Progenitor cell of endocrine pancreas (in vitro differentiated cells): ENCODE results near the gene SLC1A4. TPM values are rescaled to one million over a fixed set of nuclear protein-coding genes. Genes with fewer than 3 reads are reported as not detected.

Experiments used
- DNase-seq: peaks from one replicate; pipeline ENCODE4 v3.0.0; 2021; ENCODE audit warnings: low spot score; ENCODE audit not compliant: unreplicated experiment
- H3K27ac Mint-ChIP-seq: 2 replicates; pipeline ENCODE4 v1.8.0; 2021; ENCODE audit warnings: mild to moderate bottlenecking, moderate library complexity, mixed read lengths
- H3K27me3 Mint-ChIP-seq: 2 replicates; pipeline ENCODE4 v1.8.0; 2021; ENCODE audit warnings: mixed read lengths
- H3K36me3 Mint-ChIP-seq: 2 replicates; pipeline ENCODE4 v1.8.0; 2022; ENCODE audit warnings: mixed read lengths; ENCODE audit not compliant: insufficient read depth
- H3K4me1 Mint-ChIP-seq: 2 replicates; pipeline ENCODE4 v1.8.0; 2021; ENCODE audit warnings: low read depth, mixed read lengths
- H3K4me3 Mint-ChIP-seq: 2 replicates; pipeline ENCODE4 v1.8.0; 2021; ENCODE audit warnings: low read depth, mild to moderate bottlenecking, moderate library complexity, mixed read lengths
- H3K9me3 Mint-ChIP-seq: 2 replicates; pipeline ENCODE4 v1.8.0; 2021; ENCODE audit warnings: low read depth, mixed read lengths
- CTCF ChIP-seq: fragments of 200-600 bp; sonication (generic); IDR thresholded peaks from one replicate; pipeline ENCODE4 v1.5.0; 2021; ENCODE audit warnings: antibody characterized with exemption, mild to moderate bottlenecking; ENCODE audit not compliant: unreplicated experiment
- total RNA-seq: library from RNA; stranded (reverse); gene quantifications from 2 replicates; pipeline ENCODE4 v1.2.1, GENCODE V29; 2021

Gene SLC1A4
- total RNA-seq, 1 donor from 2014 or later = 12.5 TPM

- H3K4me1 Mint-ChIP-seq = peaks cover 23% of the 10 kb centered on the region
- H3K9me3 Mint-ChIP-seq = peaks cover 4% of the 10 kb centered on the region
- peak within 1 kb of the TSS; percentile 94 for H3K4me3 Mint-ChIP-seq
- H3K27ac Mint-ChIP-seq = peak within 1 kb of the TSS; percentile 95
- peak; percentile 17 for TF ChIP-seq CTCF
- H3K27me3 Mint-ChIP-seq = no peaks in the 10 kb centered on the region
- DNase-seq = peak; percentile 96
- no peaks in the 10 kb centered on the region for H3K36me3 Mint-ChIP-seq
These were observed 67.2 kb downstream of the SLC1A4 start, which contains the start of gene CEP68 for GRCh38 chr2:65056215-65057053. CEP68 (plus strand) TSS chr2:65056416; CDS start chr2:65069445, 13,029 bp downstream.

- H3K4me3 Mint-ChIP-seq = peak overlapping the region; percentile 74
- H3K4me1 Mint-ChIP-seq = peaks cover 26% of the 10 kb centered on the region
- no peak for DNase-seq
- no peak for TF ChIP-seq CTCF
- peaks cover under 1% of the 10 kb centered on the region for H3K9me3 Mint-ChIP-seq
- H3K36me3 Mint-ChIP-seq = no peaks in the 10 kb centered on the region
- H3K27ac Mint-ChIP-seq = peak overlapping the region; percentile 63
- H3K27me3 Mint-ChIP-seq = no peaks in the 10 kb centered on the region
These were observed 67.8 kb downstream of the SLC1A4 start for GRCh38 chr2:65057054-65057375.

- DNase-seq = no peak
- H3K27me3 Mint-ChIP-seq = no peaks in the 10 kb centered on the region
- H3K36me3 Mint-ChIP-seq = no peaks in the 10 kb centered on the region
- peak overlapping the region; percentile 85 for H3K27ac Mint-ChIP-seq
- H3K4me1 Mint-ChIP-seq = peaks cover 26% of the 10 kb centered on the region
- no peak for TF ChIP-seq CTCF
- H3K9me3 Mint-ChIP-seq = no peaks in the 10 kb centered on the region
- peak overlapping the region; percentile 74 for H3K4me3 Mint-ChIP-seq
These were observed 68.3 kb downstream of the SLC1A4 start for GRCh38 chr2:65057391-65058052.

- no peak overlapping the region for H3K4me3 Mint-ChIP-seq
- peaks cover 29% of the 10 kb centered on the region for H3K4me1 Mint-ChIP-seq
- no peaks in the 10 kb centered on the region for H3K36me3 Mint-ChIP-seq
- no peaks in the 10 kb centered on the region for H3K27me3 Mint-ChIP-seq
- H3K9me3 Mint-ChIP-seq = no peaks in the 10 kb centered on the region
- H3K27ac Mint-ChIP-seq = no peak overlapping the region
- no peak for DNase-seq
- no peak for TF ChIP-seq CTCF
These were observed 69.9 kb downstream of the SLC1A4 start for GRCh38 chr2:65059071-65059470.

- DNase-seq = no peak
- H3K27me3 Mint-ChIP-seq = no peaks in the 10 kb centered on the region
- H3K4me1 Mint-ChIP-seq = peaks cover 23% of the 10 kb centered on the region
- peaks cover 2% of the 10 kb centered on the region for H3K36me3 Mint-ChIP-seq
- no peaks in the 10 kb centered on the region for H3K9me3 Mint-ChIP-seq
- no peak overlapping the region for H3K27ac Mint-ChIP-seq
- no peak overlapping the region for H3K4me3 Mint-ChIP-seq
- no peak for TF ChIP-seq CTCF
These were observed 72.1 kb downstream of the SLC1A4 start for GRCh38 chr2:65061146-65061909.
